Natural killer cell (primary cell): ENCODE measurements around the gene EIF4E1B. TPM values are rescaled to one million over a fixed set of nuclear protein-coding genes. Genes with fewer than 3 reads are reported as not detected.

ENCODE experiments used
- ATAC-seq, 3 donors: fragments of 150-1000 bp in 2 of 3; fragments of 200-7000 bp in 1 of 3; cut with Tn5 transposase; 1 replicate in 1 of 3; 2 replicates in 2 of 3; pipeline ENCODE4 v1.10.0; 2021; ENCODE audit warnings: mild to moderate bottlenecking in 2 of 3, moderate library complexity in 2 of 3
- DNase-seq, 2 donors: peaks; one replicate each; pipeline versions ENCODE4 v3.0.0 to v3.0.0-alpha.2; 2013 to 2021; ENCODE audit warnings: mixed read lengths in 1 of 2
- H3K27ac ChIP-seq: one replicate; pipeline ENCODE4 v1.5.1; 2013; ENCODE audit warnings: mild to moderate bottlenecking, low read length
- H3K27me3 ChIP-seq: one replicate; pipeline ENCODE4 v1.6.1; 2013; ENCODE audit warnings: low read length; ENCODE audit not compliant: control insufficient read depth, insufficient read depth
- H3K36me3 ChIP-seq: one replicate; pipeline ENCODE4 v1.6.1; 2013; ENCODE audit warnings: low read length; ENCODE audit not compliant: control insufficient read depth, insufficient read depth
- H3K4me1 ChIP-seq: one replicate; pipeline ENCODE4 v1.6.1; 2013; ENCODE audit warnings: low read length; ENCODE audit not compliant: control insufficient read depth, insufficient read depth
- H3K4me3 ChIP-seq: one replicate; pipeline ENCODE4 v1.5.1; 2013; ENCODE audit warnings: low read length
- H3K9me3 ChIP-seq: one replicate; pipeline ENCODE4 v1.6.1; 2013; ENCODE audit warnings: low read length; ENCODE audit not compliant: control insufficient read depth, insufficient read depth
- H3K27ac Mint-ChIP-seq, 2 donors: one replicate each; pipeline ENCODE4 v1.8.0; 2022; ENCODE audit warnings: mild to moderate bottlenecking in 2 of 2, mixed read lengths in 2 of 2, moderate library complexity in 1 of 2
- H3K27me3 Mint-ChIP-seq, 2 donors: one replicate each; pipeline ENCODE4 v1.8.0; 2022; ENCODE audit warnings: low read depth in 2 of 2, mixed read lengths in 2 of 2
- H3K36me3 Mint-ChIP-seq: one replicate; pipeline ENCODE4 v1.8.0; 2022; ENCODE audit warnings: mixed read lengths
- H3K4me1 Mint-ChIP-seq, 2 donors: one replicate each; pipeline ENCODE4 v1.8.0; 2022; ENCODE audit warnings: mixed read lengths in 2 of 2
- H3K4me3 Mint-ChIP-seq: one replicate; pipeline ENCODE4 v1.8.0; 2022; ENCODE audit warnings: mild to moderate bottlenecking, moderate library complexity, mixed read lengths
- H3K9me3 Mint-ChIP-seq, 2 donors: one replicate each; pipeline ENCODE4 v1.8.0; 2022; ENCODE audit warnings: mixed read lengths in 2 of 2
- CTCF ChIP-seq: fragments of 200-600 bp; IDR thresholded peaks from one replicate; pipeline ENCODE4 v1.8.0; 2022; ENCODE audit warnings: antibody characterized with exemption
- WGBS: methylation state at CpG from one replicate; pipeline ENCODE4 v1.1.7; 2013; ENCODE audit warnings: missing lambda C conversion rate; ENCODE audit not compliant: insufficient coverage; 5-methylcytosine and 5-hydroxymethylcytosine counted together
- intact Hi-C: fragments of 100-400 bp; cut with micrococcal nuclease; formaldehyde crosslinking; loops from one replicate; pipeline ENCODE4 v1.14.2; 2022
- total RNA-seq, 4 donors: library from RNA; stranded (reverse); fragments of 120-200 nt in 1 of 4; gene quantifications; one replicate each; pipeline versions ENCODE4 v1.2.3 to v1.2.4, GENCODE V29; 2013 to 2022

Gene EIF4E1B
- total RNA-seq, 3 donors from 2014 or later (not counting 1 experiment from before 2014, with no cell fraction given) = not detected

GRCh38 chr5:176636426-176636825, 6.0 kb downstream of the EIF4E1B start:
- Histone ChIP-seq H3K4me3 (no peak overlapping the region), H3K27ac (no peak overlapping the region), H3K27me3 (peaks cover 11% of the 10 kb centered on the region), H3K4me1 (peaks cover 4% of the 10 kb centered on the region), H3K36me3 (no peaks in the 10 kb centered on the region), H3K9me3 (no peaks in the 10 kb centered on the region)
- DNase-seq (no peak), ATAC-seq (no peak)
- no peak overlapping the region for H3K27ac Mint-ChIP-seq
- intact Hi-C loops = no loop called here
- WGBS = 83% methylated on average over 9 of the region's 9 CpGs
- no peaks in the 10 kb centered on the region for H3K9me3 Mint-ChIP-seq
- H3K4me1 Mint-ChIP-seq = peaks cover 0 to 8% of the 10 kb centered on the region in 2 donors
- peaks cover 31 to 49% of the 10 kb centered on the region in 2 donors for H3K27me3 Mint-ChIP-seq
- no peak for TF ChIP-seq CTCF
- no peak overlapping the region for H3K4me3 Mint-ChIP-seq
- no peaks in the 10 kb centered on the region for H3K36me3 Mint-ChIP-seq

- DNase-seq (no peak), ATAC-seq (no peak)
- intact Hi-C loops = no loop called here
- no peaks in the 10 kb centered on the region for H3K36me3 Mint-ChIP-seq
- H3K27me3 ChIP-seq = peaks cover 8% of the 10 kb centered on the region
- no peak overlapping the region for H3K27ac Mint-ChIP-seq
- peaks cover 4% of the 10 kb centered on the region for H3K4me1 ChIP-seq
- no peak overlapping the region for H3K4me3 Mint-ChIP-seq
- no peaks in the 10 kb centered on the region for H3K36me3 ChIP-seq
- H3K4me1 Mint-ChIP-seq = peaks cover 0 to 8% of the 10 kb centered on the region in 2 donors
- TF ChIP-seq CTCF = no peak
- no peaks in the 10 kb centered on the region for H3K9me3 Mint-ChIP-seq
- no peak overlapping the region for H3K27ac ChIP-seq
- H3K27me3 Mint-ChIP-seq = peaks cover 26 to 41% of the 10 kb centered on the region in 2 donors
- WGBS = 73% methylated on average over 4 of the region's 4 CpGs
- H3K4me3 ChIP-seq = no peak overlapping the region
- H3K9me3 ChIP-seq = no peaks in the 10 kb centered on the region
These were observed 7.1 kb downstream of the EIF4E1B start for GRCh38 chr5:176637556-176637955.

GRCh38 chr5:176638437-176638836, 8.0 kb downstream of the EIF4E1B start:
- TF ChIP-seq CTCF = no peak
- peaks cover 8% of the 10 kb centered on the region for H3K27me3 ChIP-seq
- Mint-ChIP-seq H3K4me1 (peaks cover 0 to 7% of the 10 kb centered on the region in 2 donors), H3K36me3 (no peaks in the 10 kb centered on the region), H3K27me3 (peaks cover 24 to 32% of the 10 kb centered on the region in 2 donors), H3K27ac (no peak overlapping the region), H3K9me3 (no peaks in the 10 kb centered on the region), H3K4me3 (no peak overlapping the region)
- H3K4me1 ChIP-seq = peaks cover 4% of the 10 kb centered on the region
- ATAC-seq (no peak), DNase-seq (no peak)
- 85% methylated on average over 3 of the region's 3 CpGs for WGBS
- H3K9me3 ChIP-seq = no peaks in the 10 kb centered on the region
- H3K4me3 ChIP-seq = no peak overlapping the region
- no peaks in the 10 kb centered on the region for H3K36me3 ChIP-seq
- intact Hi-C loops = no loop called here
- H3K27ac ChIP-seq = no peak overlapping the region

GRCh38 chr5:176639208-176639607, 8.7 kb downstream of the EIF4E1B start:
- Histone ChIP-seq H3K27me3 (peaks cover 6% of the 10 kb centered on the region), H3K4me3 (no peak overlapping the region), H3K27ac (no peak overlapping the region), H3K9me3 (no peaks in the 10 kb centered on the region), H3K36me3 (no peaks in the 10 kb centered on the region), H3K4me1 (no peaks in the 10 kb centered on the region)
- Mint-ChIP-seq H3K4me1 (no peaks in the 10 kb centered on the region), H3K27ac (no peak overlapping the region), H3K36me3 (no peaks in the 10 kb centered on the region), H3K4me3 (no peak overlapping the region), H3K9me3 (no peaks in the 10 kb centered on the region), H3K27me3 (peaks cover 17 to 25% of the 10 kb centered on the region in 2 donors)
- ATAC-seq = no peak
- no peak for DNase-seq
- TF ChIP-seq CTCF = no peak
- intact Hi-C loops = no loop called here
- WGBS = 63% methylated on average over 3 of the region's 4 CpGs
